Sigmoid colon (tissue), 7 donors: Measurements from ENCODE around the gene DGAT2L6. TPM values are rescaled to one million over a fixed set of nuclear protein-coding genes. Genes with fewer than 3 reads are reported as not detected.

Experiments used
- DNase-seq: peaks from one replicate; pipeline ENCODE4 v3.0.0-alpha.2; 2019
- H3K27ac ChIP-seq, 4 donors: fragments of 200-600 bp; sonication (generic); one replicate each; pipeline ENCODE4 v1.5.1; 2016 to 2019; ENCODE audit warnings: mild to moderate bottlenecking in 1 of 4
- H3K27me3 ChIP-seq, 3 donors: fragments of 200-600 bp; sonication (generic); one replicate each; pipeline ENCODE4 v1.5.1; 2019; ENCODE audit warnings: mild to moderate bottlenecking in 1 of 3
- H3K36me3 ChIP-seq, 4 donors: fragments of 200-600 bp; sonication (generic); one replicate each; pipeline ENCODE4 v1.5.1; 2016 to 2019
- H3K4me1 ChIP-seq, 4 donors: fragments of 200-600 bp; sonication (generic); one replicate each; pipeline ENCODE4 v1.5.1; 2017 to 2019
- H3K4me3 ChIP-seq, 4 donors: fragments of 200-600 bp; sonication (generic); one replicate each; pipeline ENCODE4 v1.5.1; 2017 to 2019; ENCODE audit warnings: mild to moderate bottlenecking in 2 of 4, moderate library complexity in 1 of 4
- H3K9me3 ChIP-seq, 4 donors: fragments of 200-600 bp in 3 of 4; sonication (generic) in 3 of 4; one replicate each; pipeline versions ENCODE4 v1.5.1 to v1.6.1; 2013 to 2019
- CTCF ChIP-seq, 4 experiments: fragments of 450-650 bp in 3 of 4; fragments of 200-600 bp in 1 of 4; IDR thresholded peaks; one replicate each; pipeline ENCODE4 v1.5.1; 2016 to 2019; ENCODE audit warnings: antibody characterized with exemption in 4 of 4, mild to moderate bottlenecking in 3 of 4, moderate library complexity in 2 of 4
- EP300 ChIP-seq, 4 donors: sonication (generic); formaldehyde crosslinking; IDR thresholded peaks; one replicate each; pipeline ENCODE4 v1.6.1; 2017; ENCODE audit warnings: antibody characterized with exemption in 4 of 4
- POLR2A ChIP-seq, 2 donors: fragments of 450-650 bp; IDR thresholded peaks; one replicate each; pipeline ENCODE4 v1.6.1; 2016; ENCODE audit warnings: antibody characterized with exemption in 2 of 2, mild to moderate bottlenecking in 2 of 2, moderate library complexity in 2 of 2
- POLR2AphosphoS5 ChIP-seq, 4 donors: sonication (generic); formaldehyde crosslinking; IDR thresholded peaks; one replicate each; pipeline ENCODE4 v1.6.1; 2017; ENCODE audit warnings: antibody characterized with exemption in 4 of 4
- WGBS, 2 donors: extraction: QIAGEN DNeasy Blood & Tissue Kit; methylation state at CpG; one replicate each; pipeline ENCODE4 v1.1.7; 2013; 5-methylcytosine and 5-hydroxymethylcytosine counted together
- intact Hi-C: fragments of 100-400 bp; cut with DNase I; formaldehyde crosslinking; loops from one replicate; pipeline ENCODE4 v1.15.1; 2023
- polyA plus RNA-seq, 3 donors: library from polyadenylated mRNA; stranded (reverse); fragments of 200-250 nt; gene quantifications; one replicate each; pipeline ENCODE4 v1.2.3, GENCODE V29; 2013
- total RNA-seq, 4 donors: library from RNA; depleted of rRNA; stranded (reverse); fragments of >200 nt; gene quantifications; one replicate each; pipeline ENCODE4 v1.1.0, GENCODE V29; 2016
- donor health status: healthy with polysubstance abuse.
- donor health status: Bipolar disorder and iron deficiency.
- donor health status: healthy.

The DGAT2L6 gene
- total and polyA plus RNA-seq, 7 donors = not detected

GRCh38 chrX:70141373-70141772 is 35.9 kb upstream of the DGAT2L6 start:
- no peak for DNase-seq
- Histone ChIP-seq H3K36me3 (no peaks in the 10 kb centered on the region), H3K27me3 (no peaks in the 10 kb centered on the region), H3K4me1 (no peaks in the 10 kb centered on the region), H3K27ac (no peak overlapping the region), H3K4me3 (no peak overlapping the region), H3K9me3 (no peaks in the 10 kb centered on the region)
- no peak for TF ChIP-seq EP300 (IDR thresholded peaks at IDR 0.05)
- no peak for TF ChIP-seq POLR2A (IDR thresholded peaks at IDR 0.05)
- no peak for TF ChIP-seq POLR2AphosphoS5 (IDR thresholded peaks at IDR 0.05)
- no peak for TF ChIP-seq CTCF (IDR thresholded peaks at IDR 0.05)
- WGBS, 2 donors = 92 to 95% methylated on average over 2 of the region's 2 CpGs
- intact Hi-C loops = no loop called here

DNA sequence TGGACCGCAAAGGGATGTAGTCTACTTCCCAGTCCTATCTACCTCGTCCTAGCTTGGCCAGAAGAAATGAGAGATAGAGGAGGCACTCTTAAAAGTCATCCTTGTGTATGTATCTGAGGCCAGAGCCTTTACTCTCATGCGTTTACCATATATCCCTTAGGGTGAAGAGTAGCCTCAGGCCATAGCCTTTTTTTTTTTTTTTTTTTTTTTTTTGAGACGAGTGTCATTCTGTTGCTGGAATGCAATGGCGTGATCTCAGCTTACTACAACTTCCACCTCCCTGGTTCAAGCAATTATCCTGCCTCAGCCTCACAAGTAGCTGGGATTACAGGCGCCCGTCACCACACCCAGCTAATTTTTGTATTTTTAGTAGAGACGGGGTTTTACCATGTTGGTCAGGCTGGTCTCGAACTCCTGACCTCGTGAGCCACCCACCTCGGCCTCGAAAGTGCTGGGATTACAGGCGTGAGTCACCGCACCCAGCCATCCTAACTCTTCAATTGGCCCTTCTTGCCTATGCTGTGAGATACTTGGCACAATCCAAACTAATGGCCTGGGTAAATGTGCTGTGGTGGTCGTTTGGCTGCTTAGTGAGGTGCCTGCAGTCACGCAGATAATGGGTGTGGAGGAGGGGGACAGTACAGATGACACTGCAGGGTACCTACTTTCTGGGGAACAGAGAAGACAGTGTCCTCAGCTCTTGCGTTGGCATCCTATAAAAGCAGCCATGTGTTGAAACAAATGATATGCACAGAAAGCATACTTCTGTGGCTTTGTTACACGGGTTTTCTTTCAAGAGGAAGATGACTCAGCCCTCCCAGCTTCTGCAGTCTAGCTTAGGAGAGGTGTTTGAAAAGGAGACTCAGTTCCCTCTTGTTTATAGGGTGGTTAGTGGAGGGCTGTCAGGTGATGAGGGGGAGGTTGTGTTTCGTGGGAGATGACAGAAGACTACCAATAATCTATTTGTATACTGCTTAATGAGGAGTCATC is 10.4 kb upstream of the DGAT2L6 start:
- Histone ChIP-seq H3K4me1 (peaks cover 0 to 6% (median 0%) of the 10 kb centered on the region in 4 donors), H3K27ac (no peak overlapping the region), H3K36me3 (peaks cover 0 to 12% (median 0%) of the 10 kb centered on the region in 4 donors), H3K4me3 (no peak overlapping the region), H3K9me3 (no peaks in the 10 kb centered on the region), H3K27me3 (no peaks in the 10 kb centered on the region)
- intact Hi-C loops = no loop called here
- no peak for TF ChIP-seq CTCF (IDR thresholded peaks at IDR 0.05)
- no peak for DNase-seq
- WGBS, 2 donors = 87 to 90% methylated on average over 19 of the region's 19 CpGs

DNA sequence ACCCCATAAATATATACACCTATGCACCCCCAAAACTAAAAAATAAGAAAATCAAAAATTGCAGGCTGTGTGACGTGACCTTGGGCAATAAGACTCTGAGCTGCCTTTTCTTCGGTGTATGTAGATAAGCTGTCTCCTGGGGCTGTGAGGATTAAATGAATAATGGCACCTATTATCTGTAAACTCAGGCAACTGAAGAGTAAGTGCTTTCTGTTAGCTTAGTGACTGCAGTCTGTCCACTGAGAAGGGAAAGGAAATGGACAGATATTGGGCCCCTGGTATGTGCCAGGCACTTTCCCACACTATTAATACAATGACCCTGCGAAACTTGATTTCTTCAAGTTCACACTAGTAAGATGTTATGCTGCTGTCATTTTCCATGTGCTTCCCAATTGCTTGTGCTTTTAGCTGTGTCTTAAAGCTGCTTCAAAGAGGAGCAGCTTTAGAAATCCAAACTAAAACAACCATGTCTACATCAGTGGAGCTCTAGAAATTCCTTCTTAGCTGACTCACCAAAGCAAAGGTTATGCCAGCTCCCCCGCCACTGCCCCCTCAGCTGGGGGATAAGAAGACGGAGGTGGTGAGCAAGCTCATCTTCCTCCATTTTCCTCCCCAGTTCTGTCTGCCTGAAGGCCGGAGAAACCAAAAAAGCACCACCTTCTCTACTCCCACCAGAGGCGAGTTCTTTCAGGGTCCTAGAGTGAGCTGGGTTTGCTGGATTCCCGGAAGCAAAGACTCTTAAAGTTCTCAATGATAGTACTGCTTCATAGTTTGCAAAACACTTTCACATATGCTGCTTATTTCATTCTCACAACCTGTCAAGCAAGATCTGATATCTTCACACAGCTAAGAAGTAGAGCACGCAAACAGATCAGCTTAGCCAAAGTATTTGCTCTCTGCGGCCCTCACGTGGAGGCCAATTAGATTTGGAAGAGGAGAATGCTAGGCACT is 8.8 kb upstream of the DGAT2L6 start:
- 65 to 70% methylated on average over 11 of the region's 11 CpGs for WGBS, 2 donors
- Histone ChIP-seq H3K4me3 (peak overlapping the region in 1 of 4 donors; percentile 8), H3K27ac (peak overlapping the region in 3 of 4 donors; percentile 27 to 42 (median 28)), H3K4me1 (peaks cover 0 to 6% (median 0%) of the 10 kb centered on the region in 4 donors), H3K9me3 (no peaks in the 10 kb centered on the region), H3K27me3 (no peaks in the 10 kb centered on the region), H3K36me3 (peaks cover 0 to 12% (median 0%) of the 10 kb centered on the region in 4 donors)
- TF ChIP-seq POLR2A (IDR thresholded peaks at IDR 0.05) = no peak
- TF ChIP-seq CTCF (IDR thresholded peaks at IDR 0.05) = no peak
- no peak for TF ChIP-seq POLR2AphosphoS5 (IDR thresholded peaks at IDR 0.05)
- TF ChIP-seq EP300 (IDR thresholded peaks at IDR 0.05) = no peak
- DNase-seq = no peak
- intact Hi-C loops = no loop called here

DNA sequence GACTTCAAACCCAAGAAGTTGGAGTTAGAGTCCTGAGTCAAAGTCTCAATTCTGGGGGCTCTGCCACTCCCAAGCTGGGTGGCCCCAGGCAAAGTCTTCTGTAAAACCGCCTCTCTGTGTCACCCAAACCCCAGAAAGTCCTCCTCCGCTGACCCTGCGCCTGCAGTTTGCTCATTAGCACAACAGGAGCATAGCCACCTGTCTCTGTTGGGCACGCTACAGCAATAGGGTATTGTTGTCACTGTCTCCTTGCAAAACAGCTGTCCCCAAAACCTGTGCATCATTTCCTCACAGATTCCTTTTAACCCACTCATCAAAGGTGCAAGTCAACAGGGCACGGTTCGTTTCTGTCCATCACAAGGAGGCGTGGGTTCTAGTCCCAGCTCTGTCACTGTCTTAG is 8.0 kb upstream of the DGAT2L6 start:
- peaks cover 0 to 6% (median 0%) of the 10 kb centered on the region in 4 donors for H3K4me1 ChIP-seq
- 91 to 93% methylated on average over 7 of the region's 7 CpGs for WGBS, 2 donors
- H3K9me3 ChIP-seq = no peaks in the 10 kb centered on the region
- H3K27ac ChIP-seq = peak overlapping the region in 1 of 4 donors; percentile 28
- no peak for TF ChIP-seq POLR2A (IDR thresholded peaks at IDR 0.05)
- TF ChIP-seq EP300 (IDR thresholded peaks at IDR 0.05) = no peak
- no peak for TF ChIP-seq CTCF (IDR thresholded peaks at IDR 0.05)
- TF ChIP-seq POLR2AphosphoS5 (IDR thresholded peaks at IDR 0.05) = no peak
- no peaks in the 10 kb centered on the region for H3K27me3 ChIP-seq
- H3K36me3 ChIP-seq = peaks cover 0 to 12% (median 0%) of the 10 kb centered on the region in 4 donors
- no peak for DNase-seq
- no peak overlapping the region for H3K4me3 ChIP-seq
- intact Hi-C loops = no loop called here
